ENCODE measurements around the gene ERMARD.

Gene ERMARD

DNA sequence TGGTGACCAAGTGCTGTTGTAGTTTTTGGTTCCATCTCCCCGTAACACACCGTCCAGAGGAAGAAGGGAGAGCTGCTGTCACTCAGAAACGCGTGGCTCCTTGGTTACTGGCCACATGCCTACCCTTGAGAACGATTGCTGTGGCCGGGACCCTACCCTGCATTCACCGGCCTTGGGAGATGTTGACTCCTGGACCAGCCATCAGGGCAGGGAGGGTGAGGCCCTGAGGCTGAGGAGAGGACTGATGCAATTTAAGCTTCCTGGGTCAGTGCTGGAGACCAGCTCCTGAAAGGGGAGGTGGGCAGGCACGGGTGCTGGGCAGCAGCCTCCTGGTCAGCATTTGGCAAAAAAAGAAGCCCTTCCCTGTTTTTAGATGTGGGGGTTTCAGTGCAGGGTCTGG is 31.5 kb downstream of the ERMARD start:
- no peaks in the 10 kb centered on the region for H3K27me3 ChIP-seq (ENCODE audit: insufficient read depth, low read length, poor library complexity, severe bottlenecking)
- H3K79me2 ChIP-seq (ENCODE audit: insufficient read depth, low read length): no peaks in the 10 kb centered on the region
- H2AFZ ChIP-seq (ENCODE audit: low read length): no peak overlapping the region
- H3K9me3 ChIP-seq (ENCODE audit: insufficient read depth, low read depth, low read length): no peaks in the 10 kb centered on the region
- H3K36me3 ChIP-seq (ENCODE audit: insufficient read depth, low read length): no peaks in the 10 kb centered on the region
- no peak overlapping the region for H3K4me3 ChIP-seq (ENCODE audit: low read length, poor library complexity, severe bottlenecking)
- no peak overlapping the region for H3K4me2 ChIP-seq (ENCODE audit: low read depth, low read length, poor library complexity, severe bottlenecking)
- H3K4me1 ChIP-seq (ENCODE audit: insufficient read depth, low read length, poor library complexity, severe bottlenecking): no peaks in the 10 kb centered on the region
- no peaks in the 10 kb centered on the region for H3K9me2 ChIP-seq (replicated peaks; ENCODE audit: low read depth, low read length)
- H3F3A ChIP-seq (ENCODE audit: low read depth): no peaks in the 10 kb centered on the region
- H3K9ac ChIP-seq (ENCODE audit: low read depth, low read length, poor library complexity, severe bottlenecking): no peak overlapping the region
- TF ChIP-seq, protein P1, sequence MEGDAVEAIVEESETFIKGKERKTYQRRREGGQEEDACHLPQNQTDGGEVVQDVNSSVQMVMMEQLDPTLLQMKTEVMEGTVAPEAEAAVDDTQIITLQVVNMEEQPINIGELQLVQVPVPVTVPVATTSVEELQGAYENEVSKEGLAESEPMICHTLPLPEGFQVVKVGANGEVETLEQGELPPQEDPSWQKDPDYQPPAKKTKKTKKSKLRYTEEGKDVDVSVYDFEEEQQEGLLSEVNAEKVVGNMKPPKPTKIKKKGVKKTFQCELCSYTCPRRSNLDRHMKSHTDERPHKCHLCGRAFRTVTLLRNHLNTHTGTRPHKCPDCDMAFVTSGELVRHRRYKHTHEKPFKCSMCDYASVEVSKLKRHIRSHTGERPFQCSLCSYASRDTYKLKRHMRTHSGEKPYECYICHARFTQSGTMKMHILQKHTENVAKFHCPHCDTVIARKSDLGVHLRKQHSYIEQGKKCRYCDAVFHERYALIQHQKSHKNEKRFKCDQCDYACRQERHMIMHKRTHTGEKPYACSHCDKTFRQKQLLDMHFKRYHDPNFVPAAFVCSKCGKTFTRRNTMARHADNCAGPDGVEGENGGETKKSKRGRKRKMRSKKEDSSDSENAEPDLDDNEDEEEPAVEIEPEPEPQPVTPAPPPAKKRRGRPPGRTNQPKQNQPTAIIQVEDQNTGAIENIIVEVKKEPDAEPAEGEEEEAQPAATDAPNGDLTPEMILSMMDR (conservative IDR thresholded peaks at IDR 0.05; ENCODE audit: low read length): no peak
- TF ChIP-seq EZH2phosphoT487 (IDR thresholded peaks at IDR 0.05; ENCODE audit: borderline replicate concordance): no peak
- H4K20me1 ChIP-seq (ENCODE audit: insufficient read depth, low read length, poor library complexity, severe bottlenecking): no peaks in the 10 kb centered on the region

DNA sequence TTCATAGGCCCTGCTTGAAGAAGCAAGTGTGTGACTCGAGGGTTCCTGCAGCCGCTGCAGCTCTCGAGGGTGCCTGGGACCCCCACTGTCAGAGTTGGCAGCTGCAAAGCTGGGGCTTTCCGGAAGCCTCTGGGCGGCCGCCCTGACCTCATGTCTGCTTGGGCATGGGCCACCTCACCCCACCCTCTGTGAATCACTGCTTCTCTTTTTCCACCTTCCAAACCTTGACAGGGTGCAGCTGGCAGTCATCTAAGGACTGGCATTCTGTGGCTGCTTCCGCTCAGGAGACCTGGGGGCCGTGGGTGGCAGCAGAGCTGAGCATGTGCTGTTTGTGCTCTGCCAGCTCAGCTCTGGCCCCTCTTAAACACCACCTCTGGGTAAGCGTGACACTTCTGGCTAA is 32.0 kb downstream of the ERMARD start:
- TF ChIP-seq, protein P1 (conservative IDR thresholded peaks at IDR 0.05; ENCODE audit: low read length): no peak
- no peak for TF ChIP-seq EZH2phosphoT487 (IDR thresholded peaks at IDR 0.05; ENCODE audit: borderline replicate concordance)
- no peaks in the 10 kb centered on the region for H3K36me3 ChIP-seq (ENCODE audit: insufficient read depth, low read length)
- no peaks in the 10 kb centered on the region for H3K4me1 ChIP-seq (ENCODE audit: insufficient read depth, low read length, poor library complexity, severe bottlenecking)
- no peaks in the 10 kb centered on the region for H4K20me1 ChIP-seq (ENCODE audit: insufficient read depth, low read length, poor library complexity, severe bottlenecking)
- no peaks in the 10 kb centered on the region for H3K79me2 ChIP-seq (ENCODE audit: insufficient read depth, low read length)
- no peaks in the 10 kb centered on the region for H3K9me3 ChIP-seq (ENCODE audit: insufficient read depth, low read depth, low read length)
- no peaks in the 10 kb centered on the region for H3F3A ChIP-seq (ENCODE audit: low read depth)
- H3K4me3 ChIP-seq (ENCODE audit: low read length, poor library complexity, severe bottlenecking): no peak overlapping the region
- no peak overlapping the region for H3K4me2 ChIP-seq (ENCODE audit: low read depth, low read length, poor library complexity, severe bottlenecking)
- no peak overlapping the region for H3K9ac ChIP-seq (ENCODE audit: low read depth, low read length, poor library complexity, severe bottlenecking)
- H3K27me3 ChIP-seq (ENCODE audit: insufficient read depth, low read length, poor library complexity, severe bottlenecking): no peaks in the 10 kb centered on the region
- H3K9me2 ChIP-seq (replicated peaks; ENCODE audit: low read depth, low read length): no peaks in the 10 kb centered on the region
- H2AFZ ChIP-seq (ENCODE audit: low read length): no peak overlapping the region

DNA sequence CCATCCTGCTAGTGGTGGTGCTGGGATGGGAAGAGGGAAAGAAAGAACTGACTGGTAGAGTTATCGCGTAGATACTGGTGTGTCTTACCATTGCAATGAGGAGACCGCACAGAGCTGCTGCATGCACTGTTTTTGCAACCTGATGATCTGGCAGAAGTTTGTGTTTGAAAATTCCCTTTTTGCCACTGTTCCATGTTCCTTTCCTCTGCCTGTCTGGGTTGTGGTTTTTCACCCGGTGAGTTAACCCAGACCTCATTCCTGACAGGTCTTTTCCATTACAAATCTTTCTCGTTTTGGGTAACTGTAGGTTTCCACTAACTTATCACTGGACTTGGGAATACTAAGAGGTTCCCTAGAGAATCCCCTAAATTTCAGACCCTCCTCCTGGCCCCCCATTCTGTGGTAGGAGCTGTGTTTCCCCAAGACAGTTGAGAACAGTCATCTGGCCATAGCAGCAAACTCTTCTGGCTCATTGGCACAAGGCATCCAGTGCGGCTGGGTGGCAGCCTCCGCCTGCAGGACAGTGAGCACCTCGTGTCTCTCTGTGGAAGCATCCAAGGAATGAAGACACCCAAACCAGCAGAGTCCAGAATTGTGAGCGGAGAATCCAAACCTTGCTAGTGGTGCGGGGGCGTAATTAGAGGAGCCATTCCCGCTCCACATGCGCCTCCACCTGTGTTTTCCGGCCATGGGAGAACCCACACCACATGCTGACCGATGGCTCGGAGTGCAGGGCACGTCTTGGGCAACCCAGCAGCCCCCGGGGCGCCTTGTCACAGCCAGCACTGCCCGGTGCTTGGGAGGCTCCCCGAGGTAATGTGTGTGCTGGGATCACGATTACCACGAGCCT is 32.8 kb downstream of the ERMARD start:
- Histone ChIP-seq H3K9me2 (replicated peaks; ENCODE audit: low read depth, low read length) (no peaks in the 10 kb centered on the region), H3K4me2 (ENCODE audit: low read depth, low read length, poor library complexity, severe bottlenecking) (no peak overlapping the region)
- TF ChIP-seq, protein P1 (conservative IDR thresholded peaks at IDR 0.05; ENCODE audit: low read length): no peak
- no peak for TF ChIP-seq EZH2phosphoT487 (IDR thresholded peaks at IDR 0.05; ENCODE audit: borderline replicate concordance)

More for the DNA sequence above, 32.8 kb downstream of the ERMARD start:
- Histone ChIP-seq H2AFZ (ENCODE audit: low read length) (no peak overlapping the region), H3K79me2 (ENCODE audit: insufficient read depth, low read length) (no peaks in the 10 kb centered on the region), H3K27me3 (ENCODE audit: insufficient read depth, low read length, poor library complexity, severe bottlenecking) (no peaks in the 10 kb centered on the region), H3K4me1 (ENCODE audit: insufficient read depth, low read length, poor library complexity, severe bottlenecking) (no peaks in the 10 kb centered on the region), H4K20me1 (ENCODE audit: insufficient read depth, low read length, poor library complexity, severe bottlenecking) (no peaks in the 10 kb centered on the region), H3K9me3 (ENCODE audit: insufficient read depth, low read depth, low read length) (no peaks in the 10 kb centered on the region), H3K9ac (ENCODE audit: low read depth, low read length, poor library complexity, severe bottlenecking) (no peak overlapping the region), H3F3A (ENCODE audit: low read depth) (no peaks in the 10 kb centered on the region), H3K36me3 (ENCODE audit: insufficient read depth, low read length) (no peaks in the 10 kb centered on the region), H3K4me3 (ENCODE audit: low read length, poor library complexity, severe bottlenecking) (no peak overlapping the region)
